ENCODE data around the gene TPCN2. TPM values are rescaled to one million over a fixed set of nuclear protein-coding genes. Genes with fewer than 3 reads are reported as not detected.

TPCN2 gene
- total and polyA plus RNA-seq, 7 experiments from 2014 or later: 3.3 to 29.4 (median 21.2) TPM

DNA sequence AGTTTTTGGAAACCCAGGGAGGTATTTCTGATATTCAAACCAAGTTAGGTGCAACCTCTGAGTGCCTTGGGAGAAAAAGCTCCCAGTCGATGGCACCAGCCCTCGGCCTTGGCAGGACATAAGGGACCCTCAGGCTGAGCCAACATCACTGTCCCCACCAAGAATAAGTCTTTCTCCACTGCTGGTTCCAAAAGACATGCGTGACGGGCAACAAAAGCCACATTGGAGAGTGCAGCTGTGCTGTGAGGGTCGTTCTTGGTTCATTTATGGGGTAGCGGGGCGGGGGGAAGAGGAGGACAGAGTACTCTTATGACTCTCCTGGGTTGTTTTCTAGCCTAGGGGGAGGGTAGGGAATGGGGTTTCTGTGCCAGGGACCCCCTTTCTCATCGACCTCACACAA lies 11.2 kb upstream of the TPCN2 start:
- Mint-ChIP-seq H3K4me3 (no peak overlapping the region), H3K27ac (no peak overlapping the region), H3K36me3 (no peaks in the 10 kb centered on the region), H3K4me1 (peaks cover 0 to 3% (median 0%) of the 10 kb centered on the region in 7 donors), H3K27me3 (peaks cover 0 to 10% (median 0%) of the 10 kb centered on the region in 5 donors), H3K9me3 (no peaks in the 10 kb centered on the region)
- H3K4me3 ChIP-seq (ENCODE audit: low read length): no peak overlapping the region
- H3K27me3 ChIP-seq (ENCODE audit: control insufficient read depth in 2 of 2, insufficient read depth in 2 of 2, low read length in 2 of 2): no peaks in the 10 kb centered on the region
- no peak for ATAC-seq
- DNase-seq: no peak
- CTCF ChIA-PET: no interaction called here
- no peaks in the 10 kb centered on the region for H3K36me3 ChIP-seq (ENCODE audit: control insufficient read depth in 2 of 3, insufficient read depth in 3 of 3, low read length in 3 of 3)
- H3K27ac ChIP-seq (ENCODE audit: low read depth, low read length): no peak overlapping the region
- no peaks in the 10 kb centered on the region for H3K4me1 ChIP-seq (ENCODE audit: control insufficient read depth in 2 of 2, insufficient read depth in 2 of 2, low read length in 2 of 2)
- no peaks in the 10 kb centered on the region for H3K9me3 ChIP-seq (ENCODE audit: control insufficient read depth in 2 of 3, low read length in 3 of 3)
- POLR2A ChIA-PET: interaction anchor here (0.7 kb wide), 1 partner anchor 9 kb away, joined by 3 read pairs; no protein-coding TSS in a partner anchor
- intact Hi-C loops (cut with micrococcal nuclease): no loop called here

DNA sequence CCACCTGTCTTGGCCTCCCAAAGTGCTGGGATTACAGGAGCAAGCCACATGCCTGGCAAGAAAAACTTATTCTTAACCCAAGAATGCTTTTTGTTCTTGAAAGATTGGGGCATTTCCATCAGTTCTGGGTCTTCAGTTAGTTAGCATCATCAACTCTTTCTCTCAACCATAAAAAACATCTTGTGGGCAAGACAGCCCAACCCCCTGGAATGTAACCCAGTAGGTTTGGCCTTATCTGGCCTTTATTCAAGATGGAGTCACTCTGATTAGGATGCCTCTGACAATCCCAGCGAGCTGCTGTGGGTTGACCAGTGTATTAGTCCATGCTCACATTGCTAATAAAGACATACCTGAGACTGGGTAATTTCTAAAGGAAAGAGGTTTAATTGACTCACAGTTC lies 9.2 kb upstream of the TPCN2 start:
- H3K9me3 Mint-ChIP-seq: no peaks in the 10 kb centered on the region
- CTCF ChIA-PET: interaction anchor here (0.7 kb wide), 1 partner anchor 39 kb away, joined by 3 read pairs; no protein-coding TSS in a partner anchor
- no peaks in the 10 kb centered on the region for H3K36me3 ChIP-seq (ENCODE audit: control insufficient read depth in 2 of 3, insufficient read depth in 3 of 3, low read length in 3 of 3)
- peaks cover 0 to 7% (median 0%) of the 10 kb centered on the region in 7 donors for H3K4me1 Mint-ChIP-seq
- POLR2A ChIA-PET: no interaction called here
- no peak for ATAC-seq
- H3K27me3 ChIP-seq (ENCODE audit: control insufficient read depth in 2 of 2, insufficient read depth in 2 of 2, low read length in 2 of 2): no peaks in the 10 kb centered on the region
- no peaks in the 10 kb centered on the region for H3K4me1 ChIP-seq (ENCODE audit: control insufficient read depth in 2 of 2, insufficient read depth in 2 of 2, low read length in 2 of 2)
- DNase-seq: no peak
- no peak overlapping the region for H3K27ac ChIP-seq (ENCODE audit: low read depth, low read length)
- intact Hi-C loops (cut with micrococcal nuclease): no loop called here
- peaks cover 0 to 10% (median 5%) of the 10 kb centered on the region in 5 donors for H3K27me3 Mint-ChIP-seq
- no peak overlapping the region for H3K4me3 ChIP-seq (ENCODE audit: low read length)
- H3K36me3 Mint-ChIP-seq: no peaks in the 10 kb centered on the region
- no peak overlapping the region for H3K4me3 Mint-ChIP-seq
- no peaks in the 10 kb centered on the region for H3K9me3 ChIP-seq (ENCODE audit: control insufficient read depth in 2 of 3, low read length in 3 of 3)
- no peak overlapping the region for H3K27ac Mint-ChIP-seq

DNA sequence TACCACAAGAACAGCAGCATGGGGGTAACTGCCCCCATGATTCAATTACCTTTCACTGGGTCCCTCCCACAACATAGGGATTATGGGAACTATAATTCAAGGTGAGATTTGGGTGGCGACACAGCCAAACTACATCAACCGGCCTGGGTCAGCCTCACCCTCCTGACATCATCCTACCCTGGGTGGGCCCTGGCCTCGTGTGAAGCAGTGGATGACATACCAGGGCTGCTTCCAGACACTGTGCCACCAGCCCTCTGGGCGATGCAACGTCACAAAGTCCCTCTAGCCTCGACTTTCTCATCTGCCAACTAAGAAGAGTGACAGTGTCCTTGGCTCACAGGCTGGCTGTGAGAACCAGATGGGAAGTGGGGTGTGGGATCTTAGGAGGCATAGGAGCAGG lies 8.7 kb upstream of the TPCN2 start:
- ATAC-seq: no peak
- H3K36me3 Mint-ChIP-seq: no peaks in the 10 kb centered on the region
- H3K27ac Mint-ChIP-seq: no peak overlapping the region
- H3K27me3 ChIP-seq (ENCODE audit: control insufficient read depth in 2 of 2, insufficient read depth in 2 of 2, low read length in 2 of 2): no peaks in the 10 kb centered on the region
- no peak overlapping the region for H3K27ac ChIP-seq (ENCODE audit: low read depth, low read length)
- intact Hi-C loops (cut with micrococcal nuclease): no loop called here
- DNase-seq: no peak
- ChIA-PET CTCF (no interaction called here), POLR2A (no interaction called here)
- H3K9me3 ChIP-seq (ENCODE audit: control insufficient read depth in 2 of 3, low read length in 3 of 3): no peaks in the 10 kb centered on the region
- H3K4me3 ChIP-seq (ENCODE audit: low read length): no peak overlapping the region
- no peak overlapping the region for H3K4me3 Mint-ChIP-seq
- no peaks in the 10 kb centered on the region for H3K36me3 ChIP-seq (ENCODE audit: control insufficient read depth in 2 of 3, insufficient read depth in 3 of 3, low read length in 3 of 3)
- no peaks in the 10 kb centered on the region for H3K4me1 ChIP-seq (ENCODE audit: control insufficient read depth in 2 of 2, insufficient read depth in 2 of 2, low read length in 2 of 2)
- H3K9me3 Mint-ChIP-seq: no peaks in the 10 kb centered on the region
- H3K4me1 Mint-ChIP-seq: peaks cover 0 to 10% (median 0%) of the 10 kb centered on the region in 7 donors
- peaks cover 0 to 10% (median 7%) of the 10 kb centered on the region in 5 donors for H3K27me3 Mint-ChIP-seq

DNA sequence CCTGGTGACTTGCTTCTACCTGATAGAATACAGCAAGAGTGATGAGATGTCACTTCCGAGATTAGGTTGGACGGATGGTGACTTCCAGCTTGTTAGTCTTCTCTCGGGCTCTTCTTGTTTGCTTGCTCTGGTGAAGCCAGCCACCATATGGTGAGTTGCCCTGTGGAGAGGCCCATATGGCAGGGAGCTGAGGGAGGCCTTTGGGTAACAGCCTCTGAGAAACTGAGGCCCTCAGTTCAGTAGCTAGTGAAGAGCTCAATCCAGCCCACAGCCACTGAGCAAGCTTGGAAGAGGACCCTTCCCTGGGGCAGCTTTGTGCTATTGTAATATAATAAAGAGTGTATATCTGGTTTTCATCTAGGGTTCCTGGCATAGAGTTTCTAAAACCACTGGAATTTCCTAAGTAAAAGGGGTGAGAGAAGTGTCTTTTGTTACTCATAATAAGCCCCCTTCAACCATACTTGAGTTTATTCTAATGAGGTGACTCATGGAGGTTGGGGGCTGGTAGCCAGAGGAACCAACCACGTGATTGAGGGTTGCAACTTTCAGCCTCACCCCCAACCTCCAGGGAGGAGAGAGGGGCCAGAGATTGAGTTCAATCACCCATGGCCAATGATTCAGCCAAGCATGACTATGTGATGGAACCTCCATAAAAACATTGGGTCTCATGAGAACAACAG lies 8.0 kb upstream of the TPCN2 start:
- ChIA-PET POLR2A (interaction anchor here (0.7 kb wide), 1 partner anchor 295 kb away, joined by 3 read pairs; no protein-coding TSS in a partner anchor), CTCF (no interaction called here)
- Histone ChIP-seq H3K9me3 (ENCODE audit: control insufficient read depth in 2 of 3, low read length in 3 of 3) (no peaks in the 10 kb centered on the region), H3K27me3 (ENCODE audit: control insufficient read depth in 2 of 2, insufficient read depth in 2 of 2, low read length in 2 of 2) (no peaks in the 10 kb centered on the region), H3K4me1 (ENCODE audit: control insufficient read depth in 2 of 2, insufficient read depth in 2 of 2, low read length in 2 of 2) (no peaks in the 10 kb centered on the region), H3K36me3 (ENCODE audit: control insufficient read depth in 2 of 3, insufficient read depth in 3 of 3, low read length in 3 of 3) (no peaks in the 10 kb centered on the region), H3K4me3 (ENCODE audit: low read length) (no peak overlapping the region), H3K27ac (ENCODE audit: low read depth, low read length) (no peak overlapping the region)
- intact Hi-C loops (cut with micrococcal nuclease): no loop called here
- DNase-seq (no peak), ATAC-seq (peak; percentile 23)
- Mint-ChIP-seq H3K27ac (peak overlapping the region in 1 of 9 donors; percentile 1), H3K36me3 (no peaks in the 10 kb centered on the region), H3K27me3 (peaks cover 0 to 13% (median 6%) of the 10 kb centered on the region in 5 donors), H3K4me1 (peaks cover 0 to 10% (median 0%) of the 10 kb centered on the region in 7 donors), H3K9me3 (no peaks in the 10 kb centered on the region), H3K4me3 (no peak overlapping the region)

DNA sequence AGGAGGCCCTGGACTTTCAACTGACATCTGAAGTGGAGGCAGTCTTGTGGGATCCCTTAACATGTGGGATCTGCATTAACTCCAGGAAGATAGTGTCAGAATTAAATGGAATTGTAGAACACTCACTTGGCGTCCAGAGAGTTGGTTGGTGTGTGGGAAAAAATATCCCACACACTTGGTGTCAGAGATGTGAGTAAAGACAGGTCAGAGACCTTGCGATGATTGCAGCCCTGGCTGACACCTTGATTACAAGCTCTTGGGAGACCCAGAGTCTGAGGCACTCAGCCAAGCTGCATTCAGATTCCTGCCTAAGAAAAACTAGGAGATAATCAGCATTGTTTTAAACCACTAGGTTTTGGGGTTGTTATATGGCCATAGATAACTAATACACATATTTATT lies 7.2 kb upstream of the TPCN2 start:
- Histone ChIP-seq H3K9me3 (ENCODE audit: control insufficient read depth in 2 of 3, low read length in 3 of 3) (no peaks in the 10 kb centered on the region), H3K4me3 (ENCODE audit: low read length) (no peak overlapping the region), H3K27ac (ENCODE audit: low read depth, low read length) (no peak overlapping the region), H3K27me3 (ENCODE audit: control insufficient read depth in 2 of 2, insufficient read depth in 2 of 2, low read length in 2 of 2) (no peaks in the 10 kb centered on the region), H3K36me3 (ENCODE audit: control insufficient read depth in 2 of 3, insufficient read depth in 3 of 3, low read length in 3 of 3) (no peaks in the 10 kb centered on the region), H3K4me1 (ENCODE audit: control insufficient read depth in 2 of 2, insufficient read depth in 2 of 2, low read length in 2 of 2) (no peaks in the 10 kb centered on the region)
- H3K27ac Mint-ChIP-seq: no peak overlapping the region
- ATAC-seq: no peak
- no peaks in the 10 kb centered on the region for H3K36me3 Mint-ChIP-seq
- ChIA-PET POLR2A (interaction anchor here (0.7 kb wide), 1 partner anchor 296 kb away, joined by 3 read pairs; no protein-coding TSS in a partner anchor), CTCF (no interaction called here)
- no peak overlapping the region for H3K4me3 Mint-ChIP-seq
- H3K4me1 Mint-ChIP-seq: peaks cover 0 to 10% (median 0%) of the 10 kb centered on the region in 7 donors
- intact Hi-C loops (cut with micrococcal nuclease): no loop called here
- no peak for DNase-seq
- no peaks in the 10 kb centered on the region for H3K9me3 Mint-ChIP-seq
- peaks cover 0 to 20% (median 4%) of the 10 kb centered on the region in 5 donors for H3K27me3 Mint-ChIP-seq

DNA sequence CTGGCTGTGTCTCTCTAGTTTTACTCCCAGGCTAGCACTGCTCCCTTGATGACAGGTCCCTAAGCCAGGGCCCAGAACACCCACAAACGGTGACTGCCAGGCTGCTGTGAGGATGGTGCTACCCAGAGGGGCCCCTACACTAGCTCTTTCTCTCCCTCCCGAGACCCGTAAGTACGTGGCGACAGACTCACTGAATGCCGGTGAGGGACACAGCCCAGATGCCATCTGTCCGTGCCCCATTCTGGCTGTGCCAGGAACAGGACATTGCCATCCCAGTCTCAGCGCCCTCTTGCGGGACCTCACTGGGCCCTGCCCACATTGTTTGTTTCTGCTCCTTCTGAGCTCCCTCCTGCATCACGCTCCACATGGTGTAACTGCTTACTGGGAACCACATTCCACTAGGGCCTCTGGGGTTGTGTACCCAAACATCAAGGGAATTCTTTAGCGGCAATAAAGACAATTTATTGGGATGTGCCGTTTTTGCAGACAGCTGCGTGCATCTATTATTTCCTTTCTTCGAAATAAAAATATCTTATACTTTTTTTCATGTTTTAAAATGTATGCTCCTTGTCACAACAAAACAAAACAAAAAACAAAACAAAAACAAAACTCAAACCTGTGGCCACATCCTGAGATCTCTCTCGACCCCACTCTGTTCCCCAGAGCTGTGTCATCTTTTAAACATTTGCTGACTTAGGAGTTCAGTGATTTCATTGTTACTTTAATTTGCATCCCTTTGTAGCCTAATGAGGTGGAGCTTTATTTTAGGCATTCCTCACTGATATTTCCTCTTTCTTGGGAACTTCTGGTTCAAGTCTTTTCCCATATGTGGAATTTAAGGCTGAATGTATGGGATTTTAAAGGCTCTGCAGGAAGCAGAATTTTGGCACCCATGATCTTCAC lies 4.4 kb upstream of the TPCN2 start:
- intact Hi-C loops (cut with micrococcal nuclease): loop anchor here in 1 of 2 donors (5.0 kb wide), 1 partner anchor 202 kb away; the partner anchor contains the start of gene CPT1A
- Mint-ChIP-seq H3K4me1 (peaks cover 0 to 19% (median 4%) of the 10 kb centered on the region in 7 donors), H3K9me3 (no peaks in the 10 kb centered on the region), H3K4me3 (no peak overlapping the region), H3K27me3 (peaks cover 0 to 27% (median 4%) of the 10 kb centered on the region in 5 donors), H3K27ac (no peak overlapping the region), H3K36me3 (no peaks in the 10 kb centered on the region)
- Histone ChIP-seq H3K36me3 (ENCODE audit: control insufficient read depth in 2 of 3, insufficient read depth in 3 of 3, low read length in 3 of 3) (peaks cover 0 to 5% (median 0%) of the 10 kb centered on the region in 3 experiments), H3K9me3 (ENCODE audit: control insufficient read depth in 2 of 3, low read length in 3 of 3) (no peaks in the 10 kb centered on the region), H3K4me1 (ENCODE audit: control insufficient read depth in 2 of 2, insufficient read depth in 2 of 2, low read length in 2 of 2) (peaks cover 6 to 8% of the 10 kb centered on the region in 2 donors), H3K27ac (ENCODE audit: low read depth, low read length) (no peak overlapping the region), H3K27me3 (ENCODE audit: control insufficient read depth in 2 of 2, insufficient read depth in 2 of 2, low read length in 2 of 2) (no peaks in the 10 kb centered on the region), H3K4me3 (ENCODE audit: low read length) (no peak overlapping the region)
- ATAC-seq (no peak), DNase-seq (no peak)
- ChIA-PET CTCF (no interaction called here), POLR2A (no interaction called here)

Measured in naive thymus-derived CD4-positive, alpha-beta T cell (primary cell).